HG03175 (cell line): ENCODE results near the gene AGPAT3.

Experiments used
- ATAC-seq: cut with Tn5 transposase; IDR thresholded peaks from one replicate; pipeline ENCODE4 v1.9.1; 2021; ENCODE audit warnings: mild to moderate bottlenecking, moderate library complexity; ENCODE audit not compliant: unreplicated experiment

AGPAT3 gene

GRCh38 chr21:43861706-43862105 is 3.3 kb upstream of the AGPAT3 start:
- no peak for ATAC-seq

DNA sequence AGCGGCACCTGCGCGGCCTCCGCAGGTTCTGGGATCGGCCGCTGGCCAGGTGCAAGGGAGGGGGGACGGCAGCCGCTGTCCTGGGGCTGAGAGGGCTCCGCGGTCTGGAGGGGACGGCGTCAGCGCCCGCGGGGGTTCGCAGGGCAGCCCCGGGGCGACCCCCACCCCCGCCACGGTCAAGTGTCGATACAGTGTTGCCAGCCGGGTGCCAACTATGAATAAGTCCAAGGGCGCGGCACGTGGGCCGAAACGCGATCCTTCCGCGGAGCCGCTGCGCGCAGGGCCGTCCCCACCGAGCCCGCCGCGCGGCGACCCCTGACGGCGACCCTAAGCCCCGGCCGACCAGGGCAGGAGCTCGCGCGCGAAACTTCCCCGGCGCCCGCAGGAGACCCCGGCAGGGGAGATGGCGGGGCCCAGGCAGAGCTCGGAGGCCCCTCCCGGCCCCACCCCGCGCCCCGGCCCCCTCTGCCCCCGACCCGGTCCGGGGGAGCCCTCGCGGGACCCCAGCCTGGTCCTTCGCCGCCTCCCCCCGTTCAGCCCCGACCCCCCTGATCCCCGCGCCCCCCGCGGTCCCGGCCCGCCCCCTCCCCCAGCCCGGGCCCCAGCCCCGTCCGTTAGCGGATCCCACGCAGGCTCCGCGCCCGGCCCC is 586 bp upstream of the AGPAT3 start:
- no peak for ATAC-seq

DNA sequence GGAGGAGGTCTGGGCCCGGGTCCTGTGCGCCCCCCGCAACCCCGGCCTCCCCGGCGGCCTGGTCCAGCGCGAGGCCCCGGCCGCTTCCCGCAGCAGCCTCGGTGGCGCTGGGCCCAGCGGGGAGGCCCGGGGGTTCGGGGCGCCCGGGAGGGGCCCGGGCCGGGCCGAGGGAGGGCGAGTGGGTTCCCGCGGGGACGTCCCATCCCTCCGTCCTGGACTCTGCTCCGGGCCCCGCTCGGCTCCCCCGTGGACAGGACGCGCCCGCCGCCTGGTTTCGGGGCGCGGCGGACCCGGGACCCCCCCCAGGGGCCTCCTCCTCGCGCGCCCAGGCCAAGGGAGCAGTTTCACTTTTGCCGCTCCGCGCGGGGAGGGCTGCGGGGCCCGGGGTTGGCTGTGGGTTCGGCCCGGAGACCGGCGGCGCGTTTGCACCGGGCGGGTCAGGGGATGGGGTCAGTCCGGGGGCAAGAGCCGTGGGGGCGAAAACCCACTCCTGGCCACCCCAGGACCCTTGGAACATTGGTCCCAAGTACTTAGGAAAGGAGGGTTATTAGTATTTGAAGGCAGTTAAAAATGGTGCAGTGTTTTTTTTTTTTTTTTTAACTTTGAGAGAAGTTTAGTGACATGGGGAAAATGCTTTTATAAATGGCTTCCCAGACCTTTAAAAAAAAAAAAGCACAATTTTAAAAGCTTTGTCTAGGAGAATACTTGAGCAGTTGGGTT is 677 bp downstream of the AGPAT3 start:
- no peak for ATAC-seq

GRCh38 chr21:43866260-43866629 is 1.2 kb downstream of the AGPAT3 start:
- no peak for ATAC-seq

GRCh38 chr21:43866659-43867331 is 1.8 kb downstream of the AGPAT3 start:
- ATAC-seq: no peak

GRCh38 chr21:43867332-43867703 is 2.3 kb downstream of the AGPAT3 start:
- no peak for ATAC-seq

GRCh38 chr21:43867948-43868347 is 2.9 kb downstream of the AGPAT3 start:
- ATAC-seq: no peak

DNA sequence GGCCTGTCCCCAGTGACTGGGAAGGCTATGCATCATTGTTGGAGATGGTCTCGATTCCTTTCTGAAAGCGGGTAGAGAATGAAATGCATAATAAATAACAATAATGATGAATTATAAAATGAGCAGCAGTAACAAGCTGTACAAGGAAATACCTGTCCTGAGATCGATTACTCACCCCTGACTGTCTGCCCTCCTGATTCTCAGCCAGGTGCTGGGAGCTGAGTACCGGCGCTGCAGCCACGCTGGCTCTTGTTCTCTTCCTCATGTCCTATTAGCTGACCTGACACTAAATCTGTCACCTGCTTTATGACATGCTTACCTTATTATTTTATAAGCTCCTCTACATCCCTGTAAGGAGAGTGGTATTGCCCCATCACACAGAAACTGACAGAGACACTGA is 3.4 kb downstream of the AGPAT3 start:
- ATAC-seq: no peak

DNA sequence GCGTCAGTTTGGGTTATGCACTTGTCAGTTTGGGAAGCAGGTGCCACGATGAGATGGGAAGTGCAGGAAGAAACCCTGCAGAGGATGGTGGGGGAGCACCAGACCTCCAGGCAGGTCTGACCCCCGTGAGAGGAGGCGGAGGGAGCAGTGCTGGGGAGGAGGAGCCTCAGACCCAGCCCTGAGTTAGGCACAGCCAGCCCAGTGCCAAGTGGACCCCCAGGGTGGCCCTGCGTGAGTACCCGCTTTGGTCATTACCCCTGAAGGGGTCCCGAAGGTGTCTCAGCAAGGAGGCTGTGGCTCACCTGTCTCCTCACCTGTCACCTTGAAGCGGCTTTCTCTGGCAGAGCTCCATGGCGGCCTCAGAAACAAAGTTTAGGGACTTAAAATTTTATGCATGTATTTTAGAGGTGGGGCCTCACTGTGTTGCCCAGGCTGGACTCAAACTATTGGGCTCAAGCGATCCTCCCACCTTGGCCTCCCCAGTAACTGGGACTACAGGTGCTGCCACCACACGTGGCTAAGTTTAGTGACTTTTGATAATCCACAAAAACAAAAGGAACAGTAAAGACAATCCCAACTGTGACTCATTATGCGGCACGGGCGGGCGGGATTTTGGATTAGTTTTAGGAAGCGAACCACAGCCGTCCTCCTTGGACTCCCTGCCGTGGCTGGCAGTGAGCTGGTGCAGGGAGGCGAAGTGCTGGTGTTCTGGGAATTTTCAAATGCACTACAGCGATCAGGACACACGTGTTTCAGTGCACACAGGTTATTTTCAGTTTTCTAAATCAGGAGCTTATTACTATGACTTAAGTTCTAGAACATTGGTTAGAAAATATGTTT is 4.7 kb downstream of the AGPAT3 start:
- no peak for ATAC-seq

GRCh38 chr21:43871487-43871886 is 6.5 kb downstream of the AGPAT3 start:
- no peak for ATAC-seq

GRCh38 chr21:43872531-43873197 is 7.6 kb downstream of the AGPAT3 start:
- ATAC-seq: no peak

DNA sequence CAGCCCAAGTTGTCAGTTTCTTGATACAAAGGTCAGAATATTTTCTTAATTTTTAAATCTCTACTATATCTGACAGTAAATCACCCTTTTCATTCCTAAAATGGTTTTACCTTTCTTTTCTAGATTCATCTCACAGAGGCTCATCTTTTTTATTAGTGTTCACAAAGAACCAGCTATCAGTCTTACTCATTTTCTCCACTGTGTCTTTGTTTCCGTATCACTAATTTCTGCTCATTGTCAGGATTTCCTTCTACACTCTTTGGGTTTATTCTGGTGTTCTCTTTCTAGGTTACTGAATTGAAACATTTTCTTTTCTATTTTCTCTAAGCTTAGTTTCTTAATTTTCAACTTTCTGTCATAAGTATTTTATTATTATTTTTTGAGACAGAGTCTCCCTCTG is 8.7 kb downstream of the AGPAT3 start:
- ATAC-seq: no peak

- ATAC-seq: no peak
Measured at GRCh38 chr21:43874085-43874805, 9.2 kb downstream of the AGPAT3 start.

DNA sequence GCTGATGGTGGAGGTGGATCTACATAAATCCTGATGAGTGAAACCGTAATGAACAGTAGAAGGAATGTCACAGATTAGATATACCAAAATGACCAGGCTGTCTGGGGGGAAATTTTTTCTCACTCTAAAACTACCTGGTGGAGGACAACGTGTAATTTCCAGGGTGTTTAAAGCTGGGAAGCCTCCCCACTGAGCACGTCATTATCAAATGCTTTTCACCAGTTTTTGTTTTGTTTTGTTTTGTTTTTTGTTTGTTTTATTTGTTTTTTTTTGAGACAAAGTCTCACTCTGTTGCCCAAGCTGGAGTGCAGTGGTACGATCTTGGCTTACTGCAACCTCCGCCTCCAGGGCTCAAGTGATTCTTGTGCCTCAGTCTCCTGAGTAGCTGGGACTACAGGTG is 11.6 kb downstream of the AGPAT3 start:
- no peak for ATAC-seq

GRCh38 chr21:43877936-43878575 is 13.0 kb downstream of the AGPAT3 start:
- ATAC-seq: no peak

- ATAC-seq: no peak
Measured at GRCh38 chr21:43879348-43880110, 14.5 kb downstream of the AGPAT3 start.

DNA sequence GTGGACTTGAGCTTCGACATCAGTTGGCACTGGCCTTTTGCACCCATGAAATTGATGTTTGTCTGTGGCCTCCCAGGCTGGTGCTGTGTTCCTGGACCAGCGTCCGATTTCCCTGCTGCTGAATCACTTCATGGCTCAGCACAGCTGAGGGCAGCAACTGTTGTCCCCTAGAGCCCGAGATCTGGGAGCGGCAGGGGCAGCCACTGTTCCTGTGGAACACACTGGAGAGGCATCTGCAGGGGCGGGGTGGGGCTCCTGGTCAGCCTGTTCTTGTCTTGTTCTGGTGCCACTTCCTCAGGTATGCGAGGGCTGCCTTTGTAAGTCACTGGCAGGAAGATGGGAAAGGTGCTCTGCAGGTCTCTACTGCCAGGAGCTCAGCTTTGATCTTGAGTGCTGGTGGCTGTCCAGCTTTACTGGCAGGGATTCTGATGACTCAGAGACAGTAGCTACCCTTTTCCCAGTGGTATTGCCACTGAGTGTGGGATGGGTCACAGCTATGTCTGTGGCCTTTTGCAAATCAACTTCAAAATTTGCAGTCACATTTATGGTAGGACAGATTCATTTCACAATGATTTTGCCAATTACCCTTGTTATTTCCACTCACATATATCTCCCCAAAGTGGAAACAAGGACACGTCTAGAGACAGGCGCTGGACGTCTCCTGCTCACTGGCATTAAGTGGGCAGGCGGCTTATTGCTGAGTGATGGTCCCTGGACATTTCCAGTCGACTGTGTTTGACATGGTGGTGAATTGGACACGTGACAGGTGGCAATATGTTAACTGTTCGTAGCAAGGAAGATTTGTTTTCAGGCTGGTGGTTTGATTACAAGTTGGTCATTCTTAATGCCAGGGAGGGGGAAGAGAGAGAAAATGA is 15.3 kb downstream of the AGPAT3 start:
- ATAC-seq: no peak

GRCh38 chr21:43881283-43881682 is 16.3 kb downstream of the AGPAT3 start:
- ATAC-seq: peak; percentile 59
